Fibroblast of mammary gland (primary cell): ENCODE data around the gene KRTAP10-5.

Experiments used
- DNase-seq: peaks from one replicate; pipeline ENCODE4 v3.0.0-alpha.2; 2010; ENCODE audit warnings: low read depth
- H3K4me3 ChIP-seq: 2 replicates; pipeline ENCODE4 v1.5.1; 2011; ENCODE audit warnings: low read depth, mild to moderate bottlenecking, low read length, moderate library complexity; ENCODE audit not compliant: control insufficient read depth
- CTCF ChIP-seq: conservative IDR thresholded peaks from 2 replicates; pipeline ENCODE4 v1.5.1; 2011; ENCODE audit warnings: low read depth, low read length, inconsistent platforms; ENCODE audit not compliant: control insufficient read depth, insufficient read depth

Gene KRTAP10-5

GRCh38 chr21:44548922-44549321 lies 31.5 kb downstream of the KRTAP10-5 start:
- no peak for TF ChIP-seq CTCF
- DNase-seq: no peak
- no peak overlapping the region for H3K4me3 ChIP-seq

GRCh38 chr21:44548381-44548780 lies 32.0 kb downstream of the KRTAP10-5 start:
- no peak overlapping the region for H3K4me3 ChIP-seq
- DNase-seq: no peak
- TF ChIP-seq CTCF: no peak

GRCh38 chr21:44547656-44548331 lies 32.6 kb downstream of the KRTAP10-5 start:
- H3K4me3 ChIP-seq: no peak overlapping the region
- DNase-seq: no peak
- no peak for TF ChIP-seq CTCF

- DNase-seq: no peak
- no peak for TF ChIP-seq CTCF
- H3K4me3 ChIP-seq: no peak overlapping the region
Observed at GRCh38 chr21:44544566-44544965, 35.8 kb downstream of the KRTAP10-5 start.

- DNase-seq: no peak
- no peak overlapping the region for H3K4me3 ChIP-seq
- no peak for TF ChIP-seq CTCF
Observed at GRCh38 chr21:44542716-44543115, 37.7 kb downstream of the KRTAP10-5 start.

- no peak overlapping the region for H3K4me3 ChIP-seq
- no peak for TF ChIP-seq CTCF
- DNase-seq: no peak
Observed at GRCh38 chr21:44540741-44541288, 39.6 kb downstream of the KRTAP10-5 start.
